Lower leg skin (tissue), 4 donors: Measurements from ENCODE around the gene ADGRG2. TPM values are rescaled to one million over a fixed set of nuclear protein-coding genes. Genes with fewer than 3 reads are reported as not detected.

Source experiments
- DNase-seq, 2 donors: peaks; one replicate each; pipeline ENCODE4 v3.0.0-alpha.2; 2019; ENCODE audit warnings: low spot score in 2 of 2
- H3K4me3 ChIP-seq: fragments of 200-600 bp; sonication (generic); 2 replicates; pipeline ENCODE4 v1.5.1; 2017; ENCODE audit warnings: mild to moderate bottlenecking, low read depth; ENCODE audit not compliant: poor library complexity, severe bottlenecking
- POLR2A ChIP-seq, 2 donors: fragments of 450-650 bp; IDR thresholded peaks; one replicate each; pipeline ENCODE4 v1.6.1; 2016 to 2017; ENCODE audit warnings: antibody characterized with exemption in 2 of 2, mild to moderate bottlenecking in 1 of 2, moderate library complexity in 1 of 2
- WGBS, 2 donors: methylation state at CpG; one replicate each; pipeline ENCODE4 v1.1.5; 2018; 5-methylcytosine and 5-hydroxymethylcytosine counted together
- intact Hi-C: fragments of 100-400 bp; cut with DNase I; formaldehyde crosslinking; loops from one replicate; pipeline ENCODE4 v1.15.0; 2023; ENCODE audit warnings: low total_unique reads
- total RNA-seq, 4 donors: library from RNA; depleted of rRNA; stranded (reverse); fragments of >200 nt; gene quantifications; one replicate each; pipeline ENCODE4 v1.1.0, GENCODE V29; 2016
- TF ChIP-seq, protein P1 (sequence below), 3 donors: fragments of 450-650 bp; IDR thresholded peaks; one replicate each; pipeline ENCODE4 v1.5.1; 2016; ENCODE audit warnings: antibody characterized with exemption in 3 of 3, mild to moderate bottlenecking in 3 of 3, moderate library complexity in 2 of 3

ADGRG2 gene
- total RNA-seq, 4 donors from 2014 or later, result 0.47 to 0.62 (median 0.56) TPM

GRCh38 chrX:19059067-19059466, 63.2 kb downstream of the ADGRG2 start:
- intact Hi-C loops, result no loop called here
- WGBS, 2 donors, result 81 to 92% methylated on average over 6 of the region's 6 CpGs
- no peak for TF ChIP-seq POLR2A (IDR thresholded peaks at IDR 0.05)
- TF ChIP-seq, protein P1, sequence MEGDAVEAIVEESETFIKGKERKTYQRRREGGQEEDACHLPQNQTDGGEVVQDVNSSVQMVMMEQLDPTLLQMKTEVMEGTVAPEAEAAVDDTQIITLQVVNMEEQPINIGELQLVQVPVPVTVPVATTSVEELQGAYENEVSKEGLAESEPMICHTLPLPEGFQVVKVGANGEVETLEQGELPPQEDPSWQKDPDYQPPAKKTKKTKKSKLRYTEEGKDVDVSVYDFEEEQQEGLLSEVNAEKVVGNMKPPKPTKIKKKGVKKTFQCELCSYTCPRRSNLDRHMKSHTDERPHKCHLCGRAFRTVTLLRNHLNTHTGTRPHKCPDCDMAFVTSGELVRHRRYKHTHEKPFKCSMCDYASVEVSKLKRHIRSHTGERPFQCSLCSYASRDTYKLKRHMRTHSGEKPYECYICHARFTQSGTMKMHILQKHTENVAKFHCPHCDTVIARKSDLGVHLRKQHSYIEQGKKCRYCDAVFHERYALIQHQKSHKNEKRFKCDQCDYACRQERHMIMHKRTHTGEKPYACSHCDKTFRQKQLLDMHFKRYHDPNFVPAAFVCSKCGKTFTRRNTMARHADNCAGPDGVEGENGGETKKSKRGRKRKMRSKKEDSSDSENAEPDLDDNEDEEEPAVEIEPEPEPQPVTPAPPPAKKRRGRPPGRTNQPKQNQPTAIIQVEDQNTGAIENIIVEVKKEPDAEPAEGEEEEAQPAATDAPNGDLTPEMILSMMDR (IDR thresholded peaks at IDR 0.05), result no peak

GRCh38 chrX:19057856-19058255, 64.4 kb downstream of the ADGRG2 start:
- intact Hi-C loops, result no loop called here
- H3K4me3 ChIP-seq, result no peak overlapping the region
- TF ChIP-seq, protein P1 (IDR thresholded peaks at IDR 0.05), result no peak
- no peak for TF ChIP-seq POLR2A (IDR thresholded peaks at IDR 0.05)
- DNase-seq, result no peak
- 50 to 77% methylated on average over 2 of the region's 2 CpGs for WGBS, 2 donors

More at GRCh38 chrX:19059067-19059466, 63.2 kb downstream of the ADGRG2 start:
- DNase-seq, result no peak
- no peak overlapping the region for H3K4me3 ChIP-seq

GRCh38 chrX:19049110-19049509, 73.2 kb downstream of the ADGRG2 start:
- intact Hi-C loops, result no loop called here
- DNase-seq, result no peak
- no peak overlapping the region for H3K4me3 ChIP-seq
- WGBS, 2 donors, result 75 to 94% methylated on average over 5 of the region's 5 CpGs
- TF ChIP-seq, protein P1 (IDR thresholded peaks at IDR 0.05), result no peak
- no peak for TF ChIP-seq POLR2A (IDR thresholded peaks at IDR 0.05)

DNA sequence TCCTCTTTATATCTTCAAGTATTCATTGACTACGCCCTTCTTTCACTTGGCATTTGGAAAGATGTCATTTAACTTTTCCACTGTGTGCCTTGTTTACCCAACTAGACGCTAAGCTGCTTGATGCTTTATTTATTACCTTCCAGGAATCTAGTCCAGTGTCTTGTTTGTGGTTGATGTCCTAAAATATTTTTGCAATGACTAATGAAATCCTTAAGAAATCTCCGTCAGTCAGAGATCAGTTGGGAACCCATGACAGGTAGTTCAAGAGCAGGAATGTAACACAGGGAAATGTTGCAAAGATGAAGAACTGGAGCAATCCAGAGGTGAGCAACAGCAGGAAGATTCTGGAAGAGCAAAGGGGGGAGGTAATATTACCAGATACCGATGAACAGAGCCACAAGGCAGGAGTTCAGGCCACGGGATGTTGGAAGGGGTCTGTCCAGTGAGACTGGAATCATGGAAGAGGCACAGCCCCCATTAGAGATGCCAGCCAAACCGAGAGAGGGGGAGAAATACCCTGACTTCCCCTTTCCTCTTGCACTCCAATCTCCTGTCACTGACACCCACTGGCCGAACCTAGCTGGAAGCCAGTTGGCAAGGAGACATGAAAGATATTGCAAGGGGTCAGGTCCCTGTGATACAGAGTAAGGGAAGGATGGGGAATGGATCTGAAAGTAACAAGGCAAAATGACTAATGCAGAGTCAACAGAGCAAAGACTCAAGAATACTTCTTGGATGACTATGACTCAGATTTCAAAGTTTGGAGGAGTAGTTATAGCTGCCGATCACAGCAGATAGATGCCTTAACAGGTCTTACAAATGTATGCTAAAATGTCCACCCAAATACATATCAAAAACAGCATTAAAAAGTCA, 75.7 kb downstream of the ADGRG2 start:
- DNase-seq, result no peak
- no peak overlapping the region for H3K4me3 ChIP-seq
- WGBS, 2 donors, result 64 to 74% methylated on average over 8 of the region's 8 CpGs
- no peak for TF ChIP-seq POLR2A (IDR thresholded peaks at IDR 0.05)
- TF ChIP-seq, protein P1 (IDR thresholded peaks at IDR 0.05), result no peak
- intact Hi-C loops, result no loop called here

DNA sequence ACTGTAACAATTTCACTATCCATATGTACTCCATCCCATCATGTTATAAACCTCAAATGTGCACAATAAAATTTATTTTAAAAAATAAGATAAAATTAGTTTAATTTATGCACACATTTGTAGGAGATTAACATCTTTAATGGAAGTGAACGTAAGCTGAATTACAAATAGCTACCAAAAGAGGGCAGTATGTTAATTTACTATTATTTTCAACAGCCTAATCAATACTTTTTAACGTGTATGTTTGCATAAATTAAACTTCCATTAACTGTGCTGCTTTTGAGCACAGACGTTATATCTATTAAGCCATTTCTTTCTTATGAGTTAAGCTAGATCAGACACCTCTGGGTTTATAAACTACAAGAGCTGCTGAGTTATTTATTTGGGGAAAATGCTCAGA, 81.9 kb downstream of the ADGRG2 start:
- intact Hi-C loops, result no loop called here
- 29 to 38% methylated on average over 3 of the region's 3 CpGs for WGBS, 2 donors
- no peak for TF ChIP-seq POLR2A (IDR thresholded peaks at IDR 0.05)
- TF ChIP-seq, protein P1 (IDR thresholded peaks at IDR 0.05), result no peak

More for the DNA sequence above, 81.9 kb downstream of the ADGRG2 start:
- H3K4me3 ChIP-seq, result no peak overlapping the region
- no peak for DNase-seq
